GM23338 (cell line): ENCODE results near the gene LRWD1.
"Not testable (repeated sequence)": the region's sequence is repeated elsewhere in the genome, so short reads cannot be mapped to it uniquely, and the experiment has no call there.

Experiments
- EZH2 ChIP-seq: fragments of 200-600 bp; sonication (generic); IDR thresholded peaks from one replicate; pipeline ENCODE4 v1.8.0; 2017; ENCODE audit warnings: antibody characterized with exemption, mild to moderate bottlenecking, low read depth; ENCODE audit not compliant: unreplicated experiment
- JUNB ChIP-seq: IDR thresholded peaks from one replicate; pipeline ENCODE4 v1.6.1; 2016; ENCODE audit warnings: antibody characterized with exemption; ENCODE audit not compliant: unreplicated experiment
- POLR2AphosphoS5 ChIP-seq: IDR thresholded peaks from 2 replicates; pipeline ENCODE4 v1.6.1; 2016; ENCODE audit warnings: antibody characterized with exemption, low read depth
- ZNF114 ChIP-seq: fragments of 250-450 bp; sonication (Bioruptor Pico); IDR thresholded peaks from 2 replicates; pipeline ENCODE4 v1.5.0; 2020; ENCODE audit warnings: mild to moderate bottlenecking, moderate library complexity
- TF ChIP-seq, protein P1 (sequence below), 2 experiments: fragments of 200-600 bp in 1 of 2; sonication (generic) in 1 of 2; conservative IDR thresholded peaks; 2 replicates each; pipeline versions ENCODE4 v1.5.1 to v1.6.1; 2016 to 2017; ENCODE audit warnings: antibody characterized with exemption in 2 of 2, low read depth in 2 of 2, mild to moderate bottlenecking in 2 of 2, moderate library complexity in 1 of 2

DNA sequence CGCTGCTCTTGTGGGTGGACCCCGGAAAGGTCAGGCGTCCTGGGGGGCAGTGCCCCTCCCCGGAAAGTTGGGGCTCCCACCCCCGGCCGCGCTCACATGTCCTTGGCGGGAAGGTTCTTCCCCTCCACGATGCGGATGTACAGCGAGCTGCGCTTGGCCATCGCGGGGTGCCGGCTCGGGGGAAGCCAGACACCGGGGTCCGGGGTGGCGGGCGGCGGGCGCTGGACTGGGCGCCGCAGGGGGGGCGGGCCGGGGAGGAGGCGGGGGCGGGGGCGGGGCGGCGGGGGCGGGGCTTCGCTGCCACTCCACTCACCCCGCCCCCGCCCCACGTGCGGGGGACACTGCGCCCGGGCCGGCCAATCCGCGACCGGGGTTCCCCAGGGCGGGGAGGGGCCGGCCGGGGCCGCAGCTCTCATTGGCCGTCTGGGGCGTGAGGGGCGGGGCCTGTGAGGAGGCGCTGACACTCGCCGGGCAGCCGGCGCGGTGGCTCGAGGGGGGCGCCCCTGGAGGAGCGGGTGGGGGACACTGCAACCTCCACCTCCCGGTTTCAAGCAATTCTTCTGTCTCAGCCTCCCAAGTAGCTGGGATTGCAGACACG lies 52.9 kb downstream of the LRWD1 start, which contains the start of gene RASA4B:
- not testable (repeated sequence) for TF ChIP-seq POLR2AphosphoS5; EZH2; JUNB; ZNF114 (CRISPR knock-in tag)
- TF ChIP-seq, protein P1, sequence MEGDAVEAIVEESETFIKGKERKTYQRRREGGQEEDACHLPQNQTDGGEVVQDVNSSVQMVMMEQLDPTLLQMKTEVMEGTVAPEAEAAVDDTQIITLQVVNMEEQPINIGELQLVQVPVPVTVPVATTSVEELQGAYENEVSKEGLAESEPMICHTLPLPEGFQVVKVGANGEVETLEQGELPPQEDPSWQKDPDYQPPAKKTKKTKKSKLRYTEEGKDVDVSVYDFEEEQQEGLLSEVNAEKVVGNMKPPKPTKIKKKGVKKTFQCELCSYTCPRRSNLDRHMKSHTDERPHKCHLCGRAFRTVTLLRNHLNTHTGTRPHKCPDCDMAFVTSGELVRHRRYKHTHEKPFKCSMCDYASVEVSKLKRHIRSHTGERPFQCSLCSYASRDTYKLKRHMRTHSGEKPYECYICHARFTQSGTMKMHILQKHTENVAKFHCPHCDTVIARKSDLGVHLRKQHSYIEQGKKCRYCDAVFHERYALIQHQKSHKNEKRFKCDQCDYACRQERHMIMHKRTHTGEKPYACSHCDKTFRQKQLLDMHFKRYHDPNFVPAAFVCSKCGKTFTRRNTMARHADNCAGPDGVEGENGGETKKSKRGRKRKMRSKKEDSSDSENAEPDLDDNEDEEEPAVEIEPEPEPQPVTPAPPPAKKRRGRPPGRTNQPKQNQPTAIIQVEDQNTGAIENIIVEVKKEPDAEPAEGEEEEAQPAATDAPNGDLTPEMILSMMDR (conservative IDR thresholded peaks at IDR 0.05; ENCODE audit: low read depth in 2 of 2), result not testable (repeated sequence)
